H1 (cell line): ENCODE data around the gene PCDHB16. TPM values are rescaled to one million over a fixed set of nuclear protein-coding genes. Genes with fewer than 3 reads are reported as not detected.

Experiments used
- CBX8 ChIP-seq: fragments of 300-800, 300-1000 bp; sonication (generic); IDR thresholded peaks from 2 replicates; pipeline ENCODE4 v1.7.1; 2016; ENCODE audit warnings: low read depth, low read length, borderline replicate concordance
- CEBPB ChIP-seq: IDR thresholded peaks from 2 replicates; pipeline ENCODE4 v1.6.1; 2012; ENCODE audit warnings: low read depth, low read length
- CHD1 ChIP-seq: IDR thresholded peaks from 2 replicates; pipeline ENCODE4 v1.6.1; 2012; ENCODE audit warnings: low read depth, low read length, improper control_type of control experiment
- CTBP2 ChIP-seq: IDR thresholded peaks from 2 replicates; pipeline ENCODE4 v1.7.0; 2011; ENCODE audit warnings: borderline replicate concordance, mild to moderate bottlenecking, moderate library complexity, mixed read lengths, low read length; ENCODE audit not compliant: insufficient read depth, insufficient read length
- E2F6 ChIP-seq: IDR thresholded peaks from 2 replicates; pipeline ENCODE4 v1.6.1; 2012; ENCODE audit warnings: inconsistent platforms
- FOSL1 ChIP-seq: IDR thresholded peaks from 2 replicates; pipeline ENCODE4 v1.6.1; 2011; ENCODE audit warnings: mild to moderate bottlenecking, low read depth, low read length, moderate library complexity; ENCODE audit not compliant: insufficient read depth
- GABPA ChIP-seq: IDR thresholded peaks from 2 replicates; pipeline ENCODE4 v1.6.1; 2011; ENCODE audit warnings: mild to moderate bottlenecking, low read length, moderate library complexity, borderline replicate concordance; ENCODE audit not compliant: insufficient read depth
- GTF2F1 ChIP-seq: IDR thresholded peaks from 2 replicates; pipeline ENCODE4 v1.6.1; 2012; ENCODE audit warnings: low read depth, low read length, improper control_type of control experiment, borderline replicate concordance
- HDAC2 ChIP-seq, 2 experiments: fragments of 300-600 bp in 1 of 2; sonication (generic) in 1 of 2; IDR thresholded peaks; 2 replicates each; pipeline ENCODE4 v1.6.1; 2011 to 2012; ENCODE audit warnings: low read depth in 2 of 2, low read length in 2 of 2, mild to moderate bottlenecking in 2 of 2, moderate library complexity in 2 of 2, borderline replicate concordance in 1 of 2, inconsistent platforms in 1 of 2
- KDM1A ChIP-seq: fragments of 200-600, 300-600 bp; sonication (generic); IDR thresholded peaks from 2 replicates; pipeline ENCODE4 v1.7.1; 2016; ENCODE audit warnings: mild to moderate bottlenecking, low read length, borderline replicate concordance
- KDM4A ChIP-seq: IDR thresholded peaks from one replicate; pipeline ENCODE4 v1.7.1; 2012; ENCODE audit warnings: low read depth, mild to moderate bottlenecking, moderate library complexity, low read length, inconsistent platforms; ENCODE audit not compliant: severe bottlenecking
- KDM5A ChIP-seq: fragments of 200-600 bp; IDR thresholded peaks from 2 replicates; pipeline ENCODE4 v1.7.1; 2012; ENCODE audit warnings: mild to moderate bottlenecking, low read length, inconsistent platforms, mixed read lengths
- MAX ChIP-seq: IDR thresholded peaks from 2 replicates; pipeline ENCODE4 v1.6.1; 2012; ENCODE audit warnings: inconsistent platforms
- NANOG ChIP-seq: IDR thresholded peaks from 2 replicates; pipeline ENCODE4 v1.6.1; 2011; ENCODE audit warnings: low read length, low read depth, mild to moderate bottlenecking, inconsistent platforms; ENCODE audit not compliant: insufficient read depth, poor library complexity, severe bottlenecking
- RXRA ChIP-seq: IDR thresholded peaks from 2 replicates; pipeline ENCODE4 v1.6.1; 2011; ENCODE audit warnings: low read depth, mild to moderate bottlenecking, low read length, moderate library complexity; ENCODE audit not compliant: insufficient read depth
- SIN3A ChIP-seq, 2 experiments: IDR thresholded peaks in 1 of 2; conservative IDR thresholded peaks in 1 of 2; 2 replicates each; pipeline ENCODE4 v1.6.1; 2011 to 2012; ENCODE audit warnings: low read length in 2 of 2, improper control_type of control experiment in 1 of 2, low read depth in 1 of 2, mild to moderate bottlenecking in 1 of 2
- SRF ChIP-seq: IDR thresholded peaks from 2 replicates; pipeline ENCODE4 v1.6.1; 2011; ENCODE audit warnings: mild to moderate bottlenecking, low read depth, low read length, moderate library complexity
- ZNF274 ChIP-seq: IDR thresholded peaks from 2 replicates; pipeline ENCODE4 v1.7.0; 2012; ENCODE audit warnings: low read length, borderline replicate concordance; ENCODE audit errors: extremely low read depth
- polyA plus RNA-seq, 7 experiments: library from polyadenylated mRNA; depleted of rRNA in 3 of 7; stranded (reverse) in 5 of 7; unstranded in 2 of 7; fragments of >200 nt in 5 of 7; fragments of 200-250 nt in 2 of 7; gene quantifications; 1 replicate in 5 of 7; 2 replicates in 1 of 7; 4 replicates in 1 of 7; pipeline versions ENCODE4 v1.2.1 to v1.2.3, GENCODE V29; 2011 to 2013; ENCODE audit warnings: missing spikeins in 2 of 7, mixed read lengths in 2 of 7
- total RNA-seq: library from RNA; stranded (reverse); fragmentation: NEBNext Ultra II Directional; extraction: Animal tissue kit (Norgen Biotek cat#: 25700); gene quantifications from 2 replicates; pipeline ENCODE4 v1.2.1, GENCODE V29; 2021

The PCDHB16 gene
- total and polyA plus RNA-seq, 2 of the 8 experiments (the other 6 are each of a cell fraction or from before 2014, with no cell fraction given) = 2.2 to 5.2 TPM

GRCh38 chr5:141135030-141135717 lies 47.0 kb upstream of the PCDHB16 start, which contains the start of gene PCDHB5 (continued):
- TF ChIP-seq KDM1A (no peak), GABPA (no peak), CBX8 (no peak), GTF2F1 (no peak), SIN3A (conservative IDR thresholded peaks at IDR 0.05 in 1 of 2, IDR thresholded peaks at IDR 0.05 in 1 of 2; ENCODE audit: low read depth in 1 of 2, low read length in 2 of 2) (no peak), HDAC2 (IDR thresholded peaks at IDR 0.05; ENCODE audit: borderline replicate concordance in 1 of 2, low read depth in 2 of 2, low read length in 2 of 2) (no peak), ZNF274 (no peak), E2F6 (no peak), NANOG (no peak), CEBPB (no peak), RXRA (no peak), MAX (no peak), CTBP2 (no peak), KDM4A (no peak), KDM5A (no peak), SRF (no peak), FOSL1 (no peak), CHD1 (no peak)
